NCI-H1092 (cell line): ENCODE results near the gene NPTX1.

Source experiments
- DNase-seq: peaks from one replicate; lab custom pipeline; 2025; lab: John Stamatoyannopoulos, UW

The NPTX1 gene

DNA sequence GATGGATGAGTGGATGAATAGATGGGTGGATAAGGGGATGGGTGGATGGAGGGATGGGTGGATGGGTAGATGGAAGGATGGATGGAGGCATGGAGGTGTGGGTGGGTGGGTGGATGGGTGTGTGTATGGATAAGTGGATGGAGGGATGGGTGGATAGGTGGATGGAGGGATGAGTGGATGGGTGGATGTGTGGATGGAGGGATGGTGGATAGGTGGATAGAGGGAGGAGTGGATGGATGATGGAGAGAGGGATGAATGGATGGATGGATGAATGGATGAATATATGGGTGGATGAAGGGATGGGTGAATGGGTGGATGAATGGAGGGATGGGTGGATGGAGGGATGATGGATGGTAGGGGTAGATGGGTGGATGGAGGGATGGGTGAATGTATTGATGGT, 27.5 kb upstream of the NPTX1 start:
- no peak for DNase-seq

- no peak for DNase-seq
These were observed 26.6 kb upstream of the NPTX1 start for GRCh38 chr17:80503031-80503430.

GRCh38 chr17:80502578-80502877, 26.1 kb upstream of the NPTX1 start:
- no peak for DNase-seq

DNA sequence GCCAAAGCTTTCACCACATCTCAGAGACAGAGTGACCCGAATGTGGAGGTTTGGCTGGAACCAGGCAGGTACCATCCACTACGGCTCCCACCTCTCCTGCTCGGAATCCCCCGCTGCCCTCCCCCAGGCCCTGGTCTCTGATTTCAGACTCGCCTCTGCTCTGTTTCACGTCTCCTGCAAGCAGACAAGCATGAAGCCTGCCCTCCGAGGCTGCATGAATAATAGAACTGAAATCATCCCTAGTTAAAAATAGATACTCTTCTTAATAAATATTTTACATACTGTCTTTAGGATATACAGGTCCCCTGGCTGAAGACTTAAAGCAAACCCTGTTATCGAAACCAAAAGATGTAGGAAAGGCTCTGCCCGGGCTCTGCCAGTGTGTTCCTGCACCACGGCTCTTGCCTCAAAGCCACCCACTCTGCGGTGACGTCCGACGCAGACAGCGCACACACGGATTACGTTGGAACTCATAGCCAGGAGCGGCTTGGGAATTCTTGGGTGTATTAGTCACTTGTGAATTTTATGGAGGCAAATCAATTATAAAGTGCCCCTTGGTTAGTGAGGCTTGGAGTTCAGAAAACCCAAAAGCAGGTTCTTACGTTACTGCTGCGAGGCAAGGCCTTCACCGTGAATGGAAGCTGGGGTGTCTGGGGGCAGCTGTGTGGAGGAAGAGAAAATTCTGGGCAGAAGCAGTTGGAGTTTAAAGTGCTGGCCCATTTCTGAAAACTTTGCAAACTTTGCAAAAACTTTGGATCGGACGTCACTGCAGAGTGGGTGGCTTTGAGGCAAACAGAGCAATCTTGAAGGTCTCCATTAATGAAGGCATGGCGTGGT, 25.6 kb upstream of the NPTX1 start:
- no peak for DNase-seq

DNA sequence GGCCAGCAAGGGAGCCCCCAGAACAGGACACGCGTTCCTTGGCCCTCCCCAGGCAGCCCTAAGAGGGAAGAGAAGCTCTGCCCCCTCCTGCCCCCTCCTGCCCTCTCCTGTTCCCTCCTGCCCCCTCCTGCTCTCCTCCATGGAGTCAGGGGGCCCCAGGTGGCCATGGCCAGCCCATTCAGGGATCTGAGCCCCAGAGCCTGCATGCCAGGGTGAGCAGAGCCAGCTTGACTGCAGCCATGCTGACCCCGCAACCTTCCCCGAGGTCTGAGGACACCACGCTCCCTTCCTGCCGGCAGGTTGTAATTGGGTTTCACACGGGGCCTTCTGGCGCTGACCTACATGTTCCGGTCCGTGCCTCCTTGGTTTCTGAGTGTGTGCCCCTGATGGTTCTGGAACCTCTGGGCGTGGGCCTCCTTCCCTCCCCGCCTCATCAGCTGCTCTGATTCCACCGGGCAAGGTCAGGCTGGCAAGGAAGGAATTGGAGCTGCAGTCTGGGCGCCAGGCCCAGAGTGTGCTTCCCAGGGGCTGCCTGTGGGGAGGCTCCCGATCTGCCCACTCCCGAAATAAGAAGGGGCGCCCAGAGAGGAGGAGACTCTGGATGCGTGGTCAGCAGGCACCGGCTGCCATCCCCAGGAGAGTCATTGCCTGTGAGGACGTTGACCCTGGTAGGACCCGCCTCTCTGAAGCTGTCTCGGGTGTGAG, 23.7 kb upstream of the NPTX1 start:
- DNase-seq = no peak

DNA sequence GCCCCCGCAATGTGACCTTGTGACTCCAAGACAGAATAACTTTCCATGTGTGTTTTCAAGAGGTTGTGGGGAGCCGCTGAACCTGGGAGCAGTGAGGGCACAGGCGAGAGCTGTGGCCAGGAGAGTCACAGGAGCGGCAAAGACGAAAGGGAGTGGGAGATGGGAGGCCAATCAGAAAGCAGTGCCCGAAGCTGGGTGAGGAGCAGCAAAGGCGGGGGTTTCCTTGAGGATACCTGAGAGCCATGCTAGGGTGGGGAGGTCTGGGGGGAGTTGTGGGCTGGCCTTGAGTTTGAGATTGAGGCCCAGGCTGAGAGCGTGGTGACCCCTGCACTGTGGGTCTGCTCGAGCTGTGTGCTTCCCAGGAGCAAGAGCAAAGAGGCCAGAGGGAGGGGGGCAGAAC, 23.2 kb upstream of the NPTX1 start:
- DNase-seq = no peak

DNA sequence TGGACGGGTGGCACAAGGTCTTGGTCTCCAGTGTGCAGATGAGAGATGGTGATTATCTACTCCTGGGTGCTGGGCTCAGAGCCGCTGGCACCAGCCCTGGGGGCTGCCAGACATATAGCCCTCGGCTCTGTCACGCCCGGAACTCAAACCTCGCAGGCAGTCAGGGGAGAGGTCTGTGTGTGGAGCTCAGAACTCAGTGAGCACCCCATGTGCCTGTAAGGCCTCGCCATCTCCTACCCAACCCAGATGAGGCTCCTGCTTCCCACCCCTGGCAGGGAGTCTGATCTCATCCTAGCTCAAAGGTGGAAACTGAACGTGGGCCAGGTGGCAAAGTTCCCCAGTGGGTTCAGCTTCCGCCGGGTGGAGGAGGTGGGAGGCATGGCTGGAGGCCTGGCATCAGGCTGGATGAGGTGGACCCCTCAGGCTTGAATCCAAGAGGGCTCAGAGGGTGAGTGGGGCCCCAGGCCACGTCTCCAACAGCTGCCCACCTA, 22.6 kb upstream of the NPTX1 start:
- no peak for DNase-seq

DNA sequence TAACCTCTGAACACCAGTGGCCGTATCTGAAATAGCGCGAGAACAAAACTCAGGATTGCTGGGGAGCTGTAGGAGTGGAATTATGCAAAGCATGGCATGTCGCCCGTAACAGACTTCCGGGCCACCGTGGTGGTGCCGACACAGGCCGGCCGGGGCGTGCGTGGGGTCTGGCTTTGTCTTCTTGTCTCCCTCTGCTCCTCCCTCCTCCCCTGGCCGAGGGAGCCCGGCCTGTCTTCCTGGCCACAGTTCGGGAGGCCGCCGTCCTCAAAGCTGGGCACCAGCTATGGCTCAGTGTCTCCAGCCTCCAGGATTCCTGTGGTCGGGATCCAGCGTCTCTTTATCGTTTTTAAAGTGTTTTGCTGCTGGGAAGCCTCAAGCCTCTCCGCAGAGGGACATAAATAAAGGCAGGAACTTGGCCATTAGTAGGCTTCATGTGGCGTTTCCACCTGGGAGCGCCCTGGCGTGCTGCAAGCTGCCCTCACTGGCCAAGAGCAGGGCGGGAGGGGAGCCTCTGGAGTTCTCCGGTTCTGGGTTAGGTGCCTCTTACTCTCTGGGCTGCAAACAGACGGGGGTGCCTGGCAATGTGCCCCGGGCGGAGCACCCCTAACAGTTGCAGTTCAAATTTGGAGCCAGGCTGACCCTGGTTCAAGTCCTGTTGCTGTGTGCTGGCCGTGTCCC, 22.0 kb upstream of the NPTX1 start:
- DNase-seq = no peak

DNA sequence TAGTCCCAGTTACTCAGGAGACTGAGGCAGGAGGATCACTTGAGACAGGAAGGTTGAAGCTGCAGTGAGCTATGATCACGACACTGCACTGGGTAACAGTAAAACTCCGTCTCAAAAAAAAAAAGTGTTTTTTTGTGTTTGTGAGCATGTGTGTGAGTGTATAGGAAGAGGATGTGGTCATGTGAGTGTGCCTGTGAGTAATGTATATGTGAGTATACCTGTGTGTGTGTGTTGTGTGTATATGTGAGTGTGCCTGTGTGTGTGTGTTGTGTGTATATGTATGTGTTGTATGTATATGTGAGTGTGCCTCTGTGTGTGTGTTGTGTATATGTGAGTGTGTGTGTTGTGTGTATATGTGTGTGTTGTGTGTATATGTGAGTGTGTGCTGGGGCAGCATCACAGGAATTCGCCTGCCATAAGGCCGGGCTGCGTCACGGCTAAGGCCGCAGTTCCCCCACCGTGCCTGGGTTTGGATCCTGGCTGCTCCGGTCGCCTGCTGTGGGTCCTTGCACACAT, 21.4 kb upstream of the NPTX1 start:
- DNase-seq = no peak

DNA sequence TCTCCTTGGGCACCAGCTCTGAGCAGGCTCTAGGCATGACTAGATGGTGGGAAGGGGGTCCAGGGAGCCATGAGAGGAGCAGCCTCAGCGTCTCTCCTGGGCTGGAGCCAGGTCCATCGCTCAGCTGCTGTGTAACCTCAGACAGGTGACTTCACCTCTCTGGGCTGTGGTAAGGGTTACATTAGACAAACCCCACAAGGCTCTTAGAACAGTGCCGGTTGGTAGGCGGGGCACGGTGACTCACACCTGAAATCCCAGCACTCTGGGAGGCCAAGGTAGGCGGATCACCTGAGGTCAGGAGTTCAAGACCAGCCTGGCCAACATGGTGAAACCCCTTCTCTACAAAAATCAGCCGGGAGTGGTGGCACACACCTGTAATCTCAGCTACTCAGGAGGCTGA, 18.1 kb upstream of the NPTX1 start:
- DNase-seq = no peak

DNA sequence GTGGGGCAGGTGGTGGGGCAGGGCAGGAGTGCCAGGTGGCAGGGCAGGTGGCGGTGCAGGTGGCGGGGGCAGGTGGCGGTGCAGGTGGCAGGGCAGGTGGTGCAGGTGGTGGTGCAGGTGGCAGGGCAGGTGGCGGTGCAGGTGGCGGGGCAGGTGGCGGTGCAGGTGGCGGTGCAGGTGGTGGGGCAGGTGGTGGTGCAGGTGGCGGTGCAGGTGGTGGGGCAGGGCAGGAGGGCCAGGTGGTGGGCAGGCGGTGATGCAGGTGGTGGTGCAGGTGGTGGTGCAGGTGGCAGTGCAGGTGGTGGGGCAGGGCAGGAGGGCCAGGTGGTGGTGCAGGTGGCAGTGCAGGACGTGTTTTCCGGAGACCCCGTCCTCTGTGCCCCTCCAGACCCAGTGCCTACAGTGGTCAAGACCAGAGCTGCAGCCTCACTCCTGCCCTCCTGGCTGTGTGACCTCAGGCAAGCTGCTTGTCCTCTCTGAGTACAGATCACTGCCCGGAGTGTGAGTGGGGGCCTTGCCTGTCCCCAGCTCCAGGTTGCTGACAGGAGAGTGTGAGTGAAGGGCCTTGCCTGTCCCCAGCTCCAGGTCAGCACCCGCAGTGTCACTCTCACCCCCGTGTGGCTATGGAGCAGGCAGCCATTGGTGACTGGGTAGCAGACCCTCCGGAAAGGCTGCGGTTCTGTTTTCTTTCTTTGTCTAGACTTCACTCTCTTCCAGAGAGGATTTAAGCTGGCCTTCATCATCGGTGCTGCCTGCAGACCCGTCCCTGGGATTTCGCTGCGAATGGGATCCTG, 16.1 kb upstream of the NPTX1 start:
- no peak for DNase-seq

GRCh38 chr17:80491478-80492342, 15.3 kb upstream of the NPTX1 start:
- DNase-seq = no peak

GRCh38 chr17:80487511-80487910, 11.1 kb upstream of the NPTX1 start:
- no peak for DNase-seq

DNA sequence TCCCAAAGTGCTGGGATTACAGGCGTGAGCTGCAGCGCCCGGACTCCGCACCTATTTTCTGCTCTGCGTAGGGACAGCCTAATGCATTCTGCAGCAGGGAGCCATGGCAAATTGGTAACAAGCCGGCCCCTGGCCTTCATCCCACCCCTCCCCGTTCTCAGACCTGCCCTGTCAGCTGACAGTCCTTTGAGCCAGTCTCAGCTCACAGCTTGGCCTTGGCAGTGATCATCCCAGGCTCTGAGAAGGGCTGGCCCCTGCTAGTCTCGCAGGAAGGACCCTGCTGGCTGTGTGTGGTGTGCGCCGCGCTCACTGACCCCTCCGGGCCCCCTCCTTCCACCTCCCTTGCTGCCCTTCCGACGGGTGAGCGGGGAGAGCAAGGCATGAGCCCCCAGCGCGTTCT, 10.3 kb upstream of the NPTX1 start:
- no peak for DNase-seq

DNA sequence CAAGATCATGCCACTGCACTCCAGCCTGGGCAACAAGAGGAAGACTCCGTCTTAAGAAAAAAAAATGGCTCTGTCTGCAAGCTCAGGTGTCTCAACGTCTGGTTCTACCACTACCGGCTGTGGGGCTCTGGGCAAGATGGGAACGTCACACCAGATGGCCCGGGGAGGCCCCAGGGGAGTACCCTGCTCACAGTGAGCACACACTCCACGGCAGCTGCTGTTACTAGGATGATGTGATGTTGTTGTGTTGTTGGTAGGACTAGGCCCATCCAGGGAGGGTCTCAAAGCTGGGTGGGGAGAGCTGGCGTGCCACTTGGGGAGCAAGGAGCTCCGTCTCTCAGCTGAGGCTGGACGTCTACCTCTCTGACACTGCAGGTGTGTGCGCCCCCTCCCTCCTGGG, 9.4 kb upstream of the NPTX1 start:
- peak; percentile 43 for DNase-seq

DNA sequence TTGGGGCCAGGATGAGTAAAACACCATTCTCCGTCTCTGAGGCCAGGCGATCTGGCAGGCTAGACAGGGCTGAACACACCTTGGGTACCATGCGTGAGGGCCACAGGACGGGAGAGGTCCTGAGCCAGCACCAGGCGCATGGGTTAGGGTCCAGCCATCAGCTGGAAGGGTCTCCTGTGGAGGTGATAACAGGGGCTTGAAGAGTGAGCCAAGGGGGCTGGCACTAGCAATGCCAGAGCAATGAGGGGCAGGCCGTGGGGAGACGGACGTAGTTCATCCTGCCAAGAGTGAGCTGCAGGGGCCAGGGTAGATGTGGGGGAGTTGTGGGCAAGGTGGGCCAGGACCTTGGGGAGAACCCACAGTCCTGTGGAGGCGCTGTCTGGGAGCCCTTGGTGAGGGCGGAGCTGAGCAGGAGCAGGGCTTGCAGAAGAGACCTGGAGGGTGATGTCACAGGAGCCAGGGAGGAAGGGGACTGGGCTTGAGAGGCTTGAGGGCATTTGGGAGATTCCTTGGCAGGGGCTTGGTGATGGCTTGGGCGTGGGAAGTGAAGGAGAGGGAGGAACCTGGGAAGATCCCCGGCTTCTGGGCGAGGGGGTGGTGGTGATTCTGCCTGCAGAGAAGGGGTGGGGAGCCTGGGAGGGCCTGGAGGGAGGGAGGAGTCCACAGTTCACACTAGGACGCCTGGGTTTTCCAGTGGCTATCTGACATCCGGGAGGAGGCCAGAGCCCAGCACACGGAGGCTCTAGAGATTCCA, 6.3 kb upstream of the NPTX1 start:
- no peak for DNase-seq

- DNase-seq = no peak
These were observed 5.6 kb upstream of the NPTX1 start for GRCh38 chr17:80482058-80482318.

DNA sequence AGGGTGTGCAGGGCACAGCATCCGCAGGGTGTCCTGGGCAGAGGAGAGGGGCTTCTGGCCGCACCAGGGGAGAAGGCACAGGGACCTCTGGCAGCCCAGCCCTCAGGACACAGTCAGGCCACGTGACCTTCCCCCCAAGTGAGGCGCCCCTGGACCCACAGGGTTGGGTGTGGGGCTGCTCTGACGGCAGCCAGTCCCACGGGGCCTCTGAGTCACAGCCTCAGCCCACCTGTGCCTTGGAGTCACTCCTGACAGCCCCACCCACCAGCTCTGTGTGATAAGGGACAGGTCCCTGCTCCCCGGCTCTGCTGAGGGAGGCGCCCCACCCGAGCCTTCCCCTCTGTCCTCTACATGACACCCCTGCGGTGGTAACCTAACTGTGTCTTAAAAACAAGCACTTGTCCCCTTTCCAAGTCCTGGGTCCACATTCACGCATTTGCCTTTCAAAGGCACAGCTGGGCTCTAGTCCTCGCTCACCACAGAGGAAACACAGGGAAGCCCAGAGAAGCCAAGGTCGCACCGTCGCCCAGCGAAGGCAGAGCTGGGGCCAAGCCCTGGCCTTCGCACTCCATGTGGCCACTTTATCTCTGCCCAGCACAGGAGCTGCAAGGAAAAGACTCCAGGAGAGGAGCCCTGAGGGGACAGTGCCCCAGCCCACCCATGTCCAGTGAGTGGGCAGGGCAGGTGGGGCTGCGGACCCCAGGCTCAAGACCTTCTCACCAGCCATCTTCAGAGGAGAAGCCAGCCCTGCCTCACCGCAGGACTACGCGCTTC, 5.1 kb upstream of the NPTX1 start:
- no peak for DNase-seq

DNA sequence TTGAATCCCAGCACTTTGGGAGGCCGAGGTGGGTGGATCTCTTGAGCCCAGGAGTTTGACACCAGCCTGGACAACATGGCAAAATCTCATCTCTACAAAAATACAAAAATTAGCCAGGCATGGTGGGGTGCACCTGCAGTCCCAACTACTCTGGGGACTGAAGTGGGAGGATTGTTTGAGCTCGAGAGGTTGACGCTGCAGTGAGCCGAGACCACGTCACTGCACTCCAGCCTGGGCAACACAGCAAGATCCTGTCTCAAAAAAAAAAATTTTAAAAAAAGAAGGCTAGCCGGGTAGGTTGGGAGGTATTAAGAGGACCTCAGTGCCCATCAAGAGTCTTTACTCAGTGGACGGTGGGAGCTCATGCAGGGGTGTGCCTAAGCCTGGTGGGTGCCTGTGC, 3.8 kb upstream of the NPTX1 start:
- DNase-seq = no peak

- no peak for DNase-seq
These were observed 2.8 kb upstream of the NPTX1 start for GRCh38 chr17:80479246-80479566.
